ENCODE measurements around the gene SRSF1. TPM values are rescaled to one million over a fixed set of nuclear protein-coding genes. Genes with fewer than 3 reads are reported as not detected.
A peak's percentile ranks its signal among the peaks of the same experiment; 100 is the strongest.

Gene SRSF1
- polyA plus RNA-seq, 2 donors: 80.7 to 91.7 TPM

DNA sequence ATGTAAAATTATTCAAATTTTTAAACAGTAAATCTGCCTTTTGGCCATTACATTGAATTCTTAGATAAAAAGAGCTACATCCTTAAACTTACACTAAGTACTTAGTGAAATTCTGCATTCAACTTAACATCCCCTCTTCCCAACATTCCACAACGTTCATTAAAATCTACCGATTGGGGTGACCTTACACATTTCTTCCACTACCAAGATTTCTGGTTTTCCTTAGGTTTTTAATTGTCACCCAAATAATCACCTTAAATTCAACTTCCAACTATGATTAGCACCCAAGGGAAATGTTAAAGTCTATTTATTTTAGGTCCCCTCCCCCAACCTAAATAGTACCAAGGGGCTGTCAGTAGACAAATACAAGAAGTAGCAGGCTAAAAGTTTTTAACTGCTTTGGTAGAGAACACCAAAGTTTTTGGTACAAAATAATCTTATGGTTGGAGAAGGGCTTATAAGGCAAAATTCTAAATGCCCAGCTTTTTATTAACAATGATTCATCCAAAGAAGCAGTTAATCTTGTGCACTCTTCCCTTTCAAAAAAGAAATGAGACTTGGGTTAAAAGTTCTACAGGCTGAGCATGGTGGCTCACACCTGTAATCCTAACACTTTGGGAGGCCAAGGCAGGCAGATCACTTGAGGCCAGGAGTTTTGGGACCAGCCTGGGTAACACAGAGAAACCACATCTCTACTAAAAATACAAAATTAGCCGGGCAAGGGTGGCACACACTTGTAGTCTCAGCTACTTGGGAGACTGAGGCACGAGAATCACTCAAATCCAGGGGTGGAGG, 4.7 kb downstream of the SRSF1 start:
- Histone ChIP-seq H3K27ac (ENCODE audit: low read depth in 2 of 2, low read length in 1 of 2) (no peak overlapping the region), H3K36me3 (ENCODE audit: control insufficient read depth in 2 of 2, insufficient read depth in 2 of 2, low read length in 1 of 2) (peaks cover 0 to 3% of the 10 kb centered on the region in 2 donors)

GRCh38 chr17:58001461-58002124, 5.5 kb downstream of the SRSF1 start:
- no peaks in the 10 kb centered on the region for H3K9me3 ChIP-seq (ENCODE audit: control insufficient read depth in 2 of 2, insufficient read depth in 1 of 2, low read depth in 1 of 2, low read length in 1 of 2)
- WGBS, 2 donors: 29 to 38% methylated on average over 1 of the region's 1 CpG
- no peak overlapping the region for H3K4me3 ChIP-seq (ENCODE audit: low read depth in 1 of 2, low read length in 2 of 2)
- H3K36me3 ChIP-seq (ENCODE audit: control insufficient read depth in 2 of 2, insufficient read depth in 2 of 2, low read length in 1 of 2): peaks cover 0 to 3% of the 10 kb centered on the region in 2 donors
- peaks cover 0 to 2% of the 10 kb centered on the region in 2 donors for H3K4me1 ChIP-seq (ENCODE audit: control insufficient read depth in 2 of 2, insufficient read depth in 2 of 2, low read length in 1 of 2)
- H3K27ac ChIP-seq (ENCODE audit: low read depth in 2 of 2, low read length in 1 of 2): no peak overlapping the region
- H3K27me3 ChIP-seq (ENCODE audit: control insufficient read depth in 1 of 2, insufficient read depth in 2 of 2, low read length in 2 of 2): no peaks in the 10 kb centered on the region

More for the DNA sequence above, 4.7 kb downstream of the SRSF1 start:
- Histone ChIP-seq H3K4me1 (ENCODE audit: control insufficient read depth in 2 of 2, insufficient read depth in 2 of 2, low read length in 1 of 2) (peaks cover 0 to 2% of the 10 kb centered on the region in 2 donors), H3K9me3 (ENCODE audit: control insufficient read depth in 2 of 2, insufficient read depth in 1 of 2, low read depth in 1 of 2, low read length in 1 of 2) (no peaks in the 10 kb centered on the region), H3K27me3 (ENCODE audit: control insufficient read depth in 1 of 2, insufficient read depth in 2 of 2, low read length in 2 of 2) (no peaks in the 10 kb centered on the region), H3K4me3 (ENCODE audit: low read depth in 1 of 2, low read length in 2 of 2) (no peak overlapping the region)
- 61 to 72% methylated on average over 4 of the region's 4 CpGs for WGBS, 2 donors

DNA sequence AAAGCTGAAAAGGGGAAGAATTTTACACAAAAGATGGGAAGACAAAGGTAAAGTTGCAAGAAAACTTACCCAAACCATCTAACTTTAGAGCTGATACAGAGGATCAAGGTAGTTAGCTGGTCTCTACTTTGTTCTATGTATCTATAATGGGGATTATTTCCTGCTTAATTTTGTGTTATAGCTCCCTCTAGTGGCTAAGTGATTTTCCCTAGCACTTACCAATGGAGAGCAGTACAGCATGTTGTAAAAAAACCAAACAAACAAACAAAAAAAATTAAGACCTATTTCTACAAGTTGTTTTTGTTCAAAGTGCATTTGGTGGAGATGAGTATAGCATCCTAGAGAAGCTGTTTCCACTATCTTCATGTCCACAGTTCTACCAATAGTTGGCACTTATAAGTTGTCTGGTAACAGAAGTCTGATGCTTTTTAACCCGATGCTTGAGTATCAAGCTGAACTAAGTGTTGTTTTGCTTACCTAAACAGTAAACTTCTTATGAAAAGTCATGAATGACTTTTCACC, 7.5 kb downstream of the SRSF1 start:
- H3K27ac ChIP-seq (ENCODE audit: low read depth in 2 of 2, low read length in 1 of 2): no peak overlapping the region
- 53 to 59% methylated on average over 1 of the region's 1 CpG for WGBS, 2 donors
- H3K9me3 ChIP-seq (ENCODE audit: control insufficient read depth in 2 of 2, insufficient read depth in 1 of 2, low read depth in 1 of 2, low read length in 1 of 2): no peaks in the 10 kb centered on the region
- H3K4me1 ChIP-seq (ENCODE audit: control insufficient read depth in 2 of 2, insufficient read depth in 2 of 2, low read length in 1 of 2): peaks cover 0 to 2% of the 10 kb centered on the region in 2 donors
- H3K36me3 ChIP-seq (ENCODE audit: control insufficient read depth in 2 of 2, insufficient read depth in 2 of 2, low read length in 1 of 2): peaks cover 0 to 3% of the 10 kb centered on the region in 2 donors
- no peaks in the 10 kb centered on the region for H3K27me3 ChIP-seq (ENCODE audit: control insufficient read depth in 1 of 2, insufficient read depth in 2 of 2, low read length in 2 of 2)
- no peak overlapping the region for H3K4me3 ChIP-seq (ENCODE audit: low read depth in 1 of 2, low read length in 2 of 2)

DNA sequence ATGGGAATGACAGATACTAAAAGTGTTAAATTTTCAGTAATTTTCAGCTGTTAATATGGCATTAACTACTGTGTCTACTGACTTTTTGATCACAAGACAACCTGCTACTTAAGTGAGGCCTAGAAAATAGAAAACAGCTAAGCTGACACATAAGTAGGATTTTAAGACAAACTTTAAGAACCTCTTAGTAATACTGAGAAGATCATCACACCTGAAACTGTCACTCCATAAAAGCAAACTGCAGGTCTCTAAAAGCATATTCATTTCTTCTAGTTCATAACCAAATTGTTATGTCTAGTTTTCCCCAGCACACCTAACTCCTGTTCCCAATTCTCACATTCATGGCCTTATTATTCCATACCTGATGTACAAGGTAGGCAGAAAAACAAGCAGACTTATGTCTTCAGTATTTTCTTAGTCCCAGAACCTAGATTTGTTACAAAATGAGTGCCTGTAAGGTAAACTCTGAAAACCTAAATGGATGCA, 8.0 kb downstream of the SRSF1 start:
- peaks cover 0 to 2% of the 10 kb centered on the region in 2 donors for H3K4me1 ChIP-seq (ENCODE audit: control insufficient read depth in 2 of 2, insufficient read depth in 2 of 2, low read length in 1 of 2)
- H3K36me3 ChIP-seq (ENCODE audit: control insufficient read depth in 2 of 2, insufficient read depth in 2 of 2, low read length in 1 of 2): peaks cover 0 to 3% of the 10 kb centered on the region in 2 donors
- no peaks in the 10 kb centered on the region for H3K9me3 ChIP-seq (ENCODE audit: control insufficient read depth in 2 of 2, insufficient read depth in 1 of 2, low read depth in 1 of 2, low read length in 1 of 2)
- no peak overlapping the region for H3K4me3 ChIP-seq (ENCODE audit: low read depth in 1 of 2, low read length in 2 of 2)
- H3K27ac ChIP-seq (ENCODE audit: low read depth in 2 of 2, low read length in 1 of 2): no peak overlapping the region
- no peaks in the 10 kb centered on the region for H3K27me3 ChIP-seq (ENCODE audit: control insufficient read depth in 1 of 2, insufficient read depth in 2 of 2, low read length in 2 of 2)

DNA sequence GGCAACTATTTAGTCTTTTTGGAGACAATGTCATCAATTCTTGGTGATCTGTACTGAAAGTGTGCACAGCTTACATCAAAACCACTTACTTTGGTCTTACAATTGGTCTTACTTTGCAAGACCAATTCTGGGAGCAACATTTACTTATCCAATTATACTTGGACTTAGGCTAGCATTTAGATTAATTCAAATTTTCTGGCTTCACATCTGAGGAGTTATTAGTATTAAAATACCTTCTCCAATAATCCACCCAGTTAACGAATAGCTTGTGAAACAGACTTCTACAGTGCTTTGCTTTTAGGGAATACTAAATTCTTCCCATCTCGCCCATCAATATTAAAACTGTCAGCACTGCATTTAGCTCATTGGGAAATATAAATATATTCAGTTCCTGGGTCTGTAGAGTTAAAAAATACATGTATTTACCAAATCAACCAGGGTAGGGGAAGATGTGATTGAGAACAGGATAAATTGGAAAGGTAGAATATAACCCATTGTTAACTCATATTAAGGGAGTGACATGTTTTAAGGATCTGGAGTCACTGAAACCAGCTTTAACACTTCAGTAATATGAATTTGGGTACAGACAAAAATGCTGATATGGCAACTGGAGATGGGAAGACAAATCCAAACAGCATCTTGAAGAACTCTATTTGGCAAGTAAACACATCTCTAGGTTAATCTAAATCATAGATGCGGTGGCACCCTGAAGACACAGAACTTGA, 9.8 kb downstream of the SRSF1 start:
- no peaks in the 10 kb centered on the region for H3K36me3 ChIP-seq (ENCODE audit: control insufficient read depth in 2 of 2, insufficient read depth in 2 of 2, low read length in 1 of 2)
- no peak overlapping the region for H3K27ac ChIP-seq (ENCODE audit: low read depth in 2 of 2, low read length in 1 of 2)
- H3K27me3 ChIP-seq (ENCODE audit: control insufficient read depth in 1 of 2, insufficient read depth in 2 of 2, low read length in 2 of 2): no peaks in the 10 kb centered on the region
- no peak overlapping the region for H3K4me3 ChIP-seq (ENCODE audit: low read depth in 1 of 2, low read length in 2 of 2)
- no peaks in the 10 kb centered on the region for H3K4me1 ChIP-seq (ENCODE audit: control insufficient read depth in 2 of 2, insufficient read depth in 2 of 2, low read length in 1 of 2)
- H3K9me3 ChIP-seq (ENCODE audit: control insufficient read depth in 2 of 2, insufficient read depth in 1 of 2, low read depth in 1 of 2, low read length in 1 of 2): no peaks in the 10 kb centered on the region
- 85% methylated on average over 3 of the region's 3 CpGs for WGBS, 2 donors

GRCh38 chr17:57995076-57995956, 11.7 kb downstream of the SRSF1 start:
- Histone ChIP-seq H3K27ac (ENCODE audit: low read depth in 2 of 2, low read length in 1 of 2) (peak overlapping the region; percentile 38 to 85), H3K4me1 (ENCODE audit: control insufficient read depth in 2 of 2, insufficient read depth in 2 of 2, low read length in 1 of 2) (no peaks in the 10 kb centered on the region), H3K36me3 (ENCODE audit: control insufficient read depth in 2 of 2, insufficient read depth in 2 of 2, low read length in 1 of 2) (no peaks in the 10 kb centered on the region), H3K9me3 (ENCODE audit: control insufficient read depth in 2 of 2, insufficient read depth in 1 of 2, low read depth in 1 of 2, low read length in 1 of 2) (no peaks in the 10 kb centered on the region), H3K27me3 (ENCODE audit: control insufficient read depth in 1 of 2, insufficient read depth in 2 of 2, low read length in 2 of 2) (no peaks in the 10 kb centered on the region), H3K4me3 (ENCODE audit: low read depth in 1 of 2, low read length in 2 of 2) (no peak overlapping the region)
- WGBS, 2 donors: 26 to 28% methylated on average over 4 of the region's 4 CpGs

GRCh38 chr17:57994436-57994835, 12.6 kb downstream of the SRSF1 start:
- Histone ChIP-seq H3K27ac (ENCODE audit: low read depth in 2 of 2, low read length in 1 of 2) (no peak overlapping the region), H3K36me3 (ENCODE audit: control insufficient read depth in 2 of 2, insufficient read depth in 2 of 2, low read length in 1 of 2) (no peaks in the 10 kb centered on the region), H3K4me3 (ENCODE audit: low read depth in 1 of 2, low read length in 2 of 2) (no peak overlapping the region), H3K9me3 (ENCODE audit: control insufficient read depth in 2 of 2, insufficient read depth in 1 of 2, low read depth in 1 of 2, low read length in 1 of 2) (no peaks in the 10 kb centered on the region), H3K27me3 (ENCODE audit: control insufficient read depth in 1 of 2, insufficient read depth in 2 of 2, low read length in 2 of 2) (no peaks in the 10 kb centered on the region), H3K4me1 (ENCODE audit: control insufficient read depth in 2 of 2, insufficient read depth in 2 of 2, low read length in 1 of 2) (no peaks in the 10 kb centered on the region)
- 40 to 43% methylated on average over 2 of the region's 2 CpGs for WGBS, 2 donors

DNA sequence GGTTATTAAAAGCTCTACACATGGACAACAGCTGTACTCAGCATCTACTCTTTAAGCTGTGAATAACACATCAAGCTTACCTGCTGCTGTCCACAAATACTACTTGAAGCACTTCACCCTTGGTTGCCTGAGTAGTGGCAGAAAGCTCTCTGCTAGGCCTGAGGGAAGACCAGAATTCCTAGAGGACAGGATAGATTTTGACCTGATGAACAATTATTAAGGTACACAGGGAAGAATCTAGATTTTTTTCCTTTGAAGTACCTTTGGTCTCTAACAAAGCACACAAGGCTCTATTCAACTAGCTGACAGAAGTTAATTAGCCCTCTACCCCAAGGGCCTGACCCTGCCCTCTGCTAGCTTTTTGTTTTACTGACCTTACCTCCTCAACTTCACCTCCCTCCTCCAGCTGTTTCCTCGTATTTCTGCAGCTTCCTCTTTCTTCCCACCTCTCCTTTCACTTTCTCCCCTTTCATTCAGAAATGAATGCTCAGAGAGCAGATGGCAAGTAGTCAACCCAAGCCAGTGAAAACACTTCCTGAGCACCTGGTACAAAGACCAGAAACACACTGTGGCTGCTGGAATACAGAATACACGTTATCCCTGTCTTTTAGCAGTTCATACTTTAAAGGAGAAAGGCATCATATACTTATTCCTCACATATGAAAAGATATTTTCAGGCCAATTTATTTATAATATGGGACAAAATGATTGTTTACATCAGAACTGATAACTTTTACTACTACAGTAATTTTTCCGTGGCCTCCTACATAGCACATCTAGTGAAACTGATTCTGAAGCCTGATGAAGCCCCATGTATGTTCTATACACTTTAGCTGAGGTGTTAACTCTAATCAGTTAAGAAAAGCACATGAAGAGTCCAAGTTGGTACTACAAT, 13.3 kb downstream of the SRSF1 start:
- H3K4me3 ChIP-seq (ENCODE audit: low read depth in 1 of 2, low read length in 2 of 2): no peak overlapping the region
- no peaks in the 10 kb centered on the region for H3K36me3 ChIP-seq (ENCODE audit: control insufficient read depth in 2 of 2, insufficient read depth in 2 of 2, low read length in 1 of 2)
- no peaks in the 10 kb centered on the region for H3K9me3 ChIP-seq (ENCODE audit: control insufficient read depth in 2 of 2, insufficient read depth in 1 of 2, low read depth in 1 of 2, low read length in 1 of 2)
- no peaks in the 10 kb centered on the region for H3K27me3 ChIP-seq (ENCODE audit: control insufficient read depth in 1 of 2, insufficient read depth in 2 of 2, low read length in 2 of 2)
- WGBS, 2 donors: 35 to 37% methylated on average over 3 of the region's 3 CpGs
- peak overlapping the region in 1 of 2 donors; percentile 31 for H3K27ac ChIP-seq (ENCODE audit: low read depth in 2 of 2, low read length in 1 of 2)
- no peaks in the 10 kb centered on the region for H3K4me1 ChIP-seq (ENCODE audit: control insufficient read depth in 2 of 2, insufficient read depth in 2 of 2, low read length in 1 of 2)
